K562 (cell line): ENCODE measurements around the gene PLCG2. TPM values are rescaled to one million over a fixed set of nuclear protein-coding genes. Genes with fewer than 3 reads are reported as not detected.

Experiments
- CBX3 ChIP-seq, 2 experiments: IDR thresholded peaks; 1 replicate in 1 of 2; 2 replicates in 1 of 2; pipeline ENCODE4 v1.6.1; 2012; ENCODE audit warnings: inconsistent platforms in 2 of 2, low read length in 2 of 2, borderline replicate concordance in 1 of 2, control low read depth in 1 of 2
- CBX5 ChIP-seq: IDR thresholded peaks from 2 replicates; pipeline ENCODE4 v1.6.1; 2014; ENCODE audit warnings: low read depth, borderline replicate concordance
- DIDO1 ChIP-seq: fragments of 450-650 bp; IDR thresholded peaks from 2 replicates; pipeline ENCODE4 v1.6.1; 2016; ENCODE audit warnings: low read depth, missing biosample characterization, missing genetic modification characterization
- EHMT2 ChIP-seq: fragments of 450-650 bp; IDR thresholded peaks from 2 replicates; pipeline ENCODE4 v1.6.1; 2018; ENCODE audit warnings: antibody characterized with exemption
- HEY1 ChIP-seq: fragments of 250-450 bp; sonication (Bioruptor Pico); IDR thresholded peaks from 2 replicates; pipeline ENCODE4 v1.5.0; 2020; ENCODE audit warnings: mild to moderate bottlenecking, moderate library complexity, borderline replicate concordance
- HINFP ChIP-seq: fragments of 450-650 bp; conservative IDR thresholded peaks from 2 replicates; pipeline ENCODE4 v1.6.1; 2016; ENCODE audit warnings: missing genetic modification characterization, low read depth, mild to moderate bottlenecking, control low read depth, missing compliant biosample characterization
- ILF3 ChIP-seq: fragments of 450-650 bp; IDR thresholded peaks from 2 replicates; pipeline ENCODE4 v1.6.1; 2018; ENCODE audit warnings: antibody characterized with exemption, mild to moderate bottlenecking, moderate library complexity, borderline replicate concordance
- IRF2 ChIP-seq: sonication (generic); formaldehyde crosslinking; IDR thresholded peaks from 2 replicates; pipeline ENCODE4 v1.8.1; 2022; ENCODE audit warnings: mild to moderate bottlenecking, missing genetic modification reagents
- L3MBTL2 ChIP-seq: fragments of 450-650 bp; IDR thresholded peaks from 2 replicates; pipeline ENCODE4 v1.6.1; 2016; ENCODE audit warnings: mild to moderate bottlenecking, moderate library complexity
- NRF1 ChIP-seq, 2 experiments: fragments of 450-650 bp; IDR thresholded peaks in 1 of 2; conservative IDR thresholded peaks in 1 of 2; 2 replicates each; pipeline ENCODE4 v1.6.1; 2014; ENCODE audit warnings: mild to moderate bottlenecking in 2 of 2
- POLR2AphosphoS2 ChIP-seq: IDR thresholded peaks from 2 replicates; pipeline ENCODE4 v1.6.1; 2012; ENCODE audit warnings: low read length, improper control_type of control experiment
- PPARD ChIP-seq: fragments of 250-450 bp; sonication (Bioruptor Pico); IDR thresholded peaks from 2 replicates; pipeline ENCODE4 v1.8.0; 2022; ENCODE audit warnings: inconsistent platforms, mild to moderate bottlenecking, moderate library complexity
- SNAPC5 ChIP-seq: fragments of 250-450 bp; sonication (Bioruptor Pico); IDR thresholded peaks from 2 replicates; pipeline ENCODE4 v1.8.0; 2021; ENCODE audit warnings: moderate library complexity, mild to moderate bottlenecking, inconsistent platforms
- TRIM28 ChIP-seq: fragments of 450-650 bp; IDR thresholded peaks from 2 replicates; pipeline ENCODE4 v1.6.1; 2017
- U2AF2 ChIP-seq: fragments of 200-400 bp; formaldehyde crosslinking; optimal IDR thresholded peaks from 2 replicates; pipeline ENCODE3; 2017; ENCODE audit warnings: low read depth, mild to moderate bottlenecking, low read length
- ZFP36 ChIP-seq: fragments of 150-350 bp; IDR thresholded peaks from 2 replicates; pipeline ENCODE4 v1.6.1; 2018; ENCODE audit warnings: low read length, low read depth; ENCODE audit not compliant: partially characterized antibody
- ZKSCAN3 ChIP-seq: fragments of 250-450 bp; sonication (Bioruptor Pico); IDR thresholded peaks from 2 replicates; pipeline ENCODE4 v1.4.0; 2020
- ZNF121 ChIP-seq: sonication (generic); formaldehyde crosslinking; conservative IDR thresholded peaks from 2 replicates; pipeline ENCODE4 v1.8.0; 2022; ENCODE audit warnings: missing genetic modification reagents
- ZNF165 ChIP-seq: fragments of 250-450 bp; sonication (Bioruptor Pico); IDR thresholded peaks from 2 replicates; pipeline ENCODE4 v1.4.0; 2020; ENCODE audit warnings: borderline replicate concordance
- ZNF232 ChIP-seq: sonication (generic); formaldehyde crosslinking; IDR thresholded peaks from 2 replicates; pipeline ENCODE4 v1.8.0; 2022; ENCODE audit warnings: mild to moderate bottlenecking, missing genetic modification reagents
- ZNF316 ChIP-seq: fragments of 450-650 bp; IDR thresholded peaks from 2 replicates; pipeline ENCODE4 v1.6.1; 2016
- ZNF644 ChIP-seq: fragments of 200-800 bp; sonication (Bioruptor generic); IDR thresholded peaks from 2 replicates; pipeline ENCODE4 v1.6.1; 2016; ENCODE audit warnings: low read depth, missing genetic modification characterization, missing compliant biosample characterization
- polyA plus RNA-seq, 8 experiments: library from polyadenylated mRNA; depleted of rRNA in 4 of 8; stranded (reverse) in 5 of 8; unstranded in 3 of 8; fragments of >200 nt; fragmentation: Nextera tagmentation in 2 of 8; fragmentation: Illumina TruSeq in 1 of 8; extraction: Ambion mirVana in 2 of 8; extraction: Trizol in 1 of 8; gene quantifications; 2 replicates each; pipeline versions ENCODE4 v1.2.1 to v1.2.3, GENCODE V29; 2011 to 2014; ENCODE audit warnings: inconsistent platforms in 1 of 8, missing spikeins in 1 of 8
- total RNA-seq, 7 experiments: library from RNA; depleted of rRNA in 6 of 7; stranded (reverse); fragments of >200 nt in 6 of 7; fragmentation: Illumina TruSeq in 2 of 7; extraction: Trizol in 2 of 7; gene quantifications; 2 replicates each; pipeline versions ENCODE4 v1.2.1 to v1.2.3, GENCODE V29; 2011 to 2021; ENCODE audit warnings: low replicate concordance in 1 of 7
- TF ChIP-seq, protein P1 (sequence below): IDR thresholded peaks from 2 replicates; pipeline ENCODE4 v1.6.1; 2011; ENCODE audit warnings: borderline replicate concordance, low read depth, mild to moderate bottlenecking, moderate library complexity, low read length; ENCODE audit not compliant: insufficient read depth, poor library complexity, severe bottlenecking
- TF ChIP-seq, protein P2 (sequence below): fragments of 250-450 bp; sonication (Bioruptor Pico); IDR thresholded peaks from 2 replicates; pipeline ENCODE4 v1.5.1; 2021; ENCODE audit warnings: mild to moderate bottlenecking
- TF ChIP-seq, protein P3 (sequence below): fragments of 450-650 bp; IDR thresholded peaks from 2 replicates; pipeline ENCODE4 v1.6.1; 2016; ENCODE audit warnings: low read depth, mild to moderate bottlenecking, moderate library complexity

The PLCG2 gene
- total and polyA plus RNA-seq, 9 of the 15 experiments (the other 6 are each of a cell fraction or from before 2014, with no cell fraction given), result 0.94 to 7.1 (median 3.1) TPM

GRCh38 chr16:82008957-82009592 is 230.0 kb downstream of the PLCG2 start (continued):
- TF ChIP-seq CBX5 (peak; percentile 83; the same call in 1 of the 2 replicates), ZNF644 (tag) (no peak), HEY1 (CRISPR knock-in tag) (no peak), IRF2 (CRISPR knock-in tag) (no peak), DIDO1 (tag) (no peak), SNAPC5 (no peak), ILF3 (no peak), ZNF165 (no peak), EHMT2 (no peak), ZNF232 (CRISPR knock-in tag) (no peak), ZNF121 (CRISPR knock-in tag) (no peak), L3MBTL2 (no peak), CBX3 (IDR thresholded peaks at IDR 0.05; ENCODE audit: borderline replicate concordance in 1 of 2, low read length in 2 of 2) (0 out of 3 replicates have a peak, but pooled peaks of 1 of the 2 experiments have one; percentile 22), ZNF316 (no peak), HINFP (no peak), POLR2AphosphoS2 (no peak), ZFP36 (peak; percentile 62), TRIM28 (peak; percentile 33; the same call in 1 of the 2 replicates), ZKSCAN3 (CRISPR knock-in tag) (no peak), U2AF2 (no peak), PPARD (CRISPR knock-in tag) (no peak), NRF1 (conservative IDR thresholded peaks at IDR 0.05 in 1 of 2, IDR thresholded peaks at IDR 0.05 in 1 of 2) (no peak)
- TF ChIP-seq, protein P1, sequence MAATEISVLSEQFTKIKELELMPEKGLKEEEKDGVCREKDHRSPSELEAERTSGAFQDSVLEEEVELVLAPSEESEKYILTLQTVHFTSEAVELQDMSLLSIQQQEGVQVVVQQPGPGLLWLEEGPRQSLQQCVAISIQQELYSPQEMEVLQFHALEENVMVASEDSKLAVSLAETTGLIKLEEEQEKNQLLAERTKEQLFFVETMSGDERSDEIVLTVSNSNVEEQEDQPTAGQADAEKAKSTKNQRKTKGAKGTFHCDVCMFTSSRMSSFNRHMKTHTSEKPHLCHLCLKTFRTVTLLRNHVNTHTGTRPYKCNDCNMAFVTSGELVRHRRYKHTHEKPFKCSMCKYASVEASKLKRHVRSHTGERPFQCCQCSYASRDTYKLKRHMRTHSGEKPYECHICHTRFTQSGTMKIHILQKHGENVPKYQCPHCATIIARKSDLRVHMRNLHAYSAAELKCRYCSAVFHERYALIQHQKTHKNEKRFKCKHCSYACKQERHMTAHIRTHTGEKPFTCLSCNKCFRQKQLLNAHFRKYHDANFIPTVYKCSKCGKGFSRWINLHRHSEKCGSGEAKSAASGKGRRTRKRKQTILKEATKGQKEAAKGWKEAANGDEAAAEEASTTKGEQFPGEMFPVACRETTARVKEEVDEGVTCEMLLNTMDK, result no peak
- TF ChIP-seq, protein P2, sequence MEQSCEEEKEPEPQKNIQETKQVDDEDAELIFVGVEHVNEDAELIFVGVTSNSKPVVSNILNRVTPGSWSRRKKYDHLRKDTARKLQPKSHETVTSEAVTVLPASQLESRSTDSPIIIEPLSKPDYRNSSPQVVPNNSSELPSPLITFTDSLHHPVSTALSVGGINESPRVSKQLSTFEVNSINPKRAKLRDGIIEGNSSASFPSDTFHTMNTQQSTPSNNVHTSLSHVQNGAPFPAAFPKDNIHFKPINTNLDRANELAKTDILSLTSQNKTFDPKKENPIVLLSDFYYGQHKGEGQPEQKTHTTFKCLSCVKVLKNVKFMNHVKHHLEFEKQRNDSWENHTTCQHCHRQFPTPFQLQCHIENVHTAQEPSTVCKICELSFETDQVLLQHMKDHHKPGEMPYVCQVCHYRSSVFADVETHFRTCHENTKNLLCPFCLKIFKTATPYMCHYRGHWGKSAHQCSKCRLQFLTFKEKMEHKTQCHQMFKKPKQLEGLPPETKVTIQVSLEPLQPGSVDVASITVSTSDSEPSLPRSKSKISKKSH (CRISPR knock-in tag), result 0 out of 2 replicates have a peak, but pooled peaks have one; percentile 63
- TF ChIP-seq, protein P3, sequence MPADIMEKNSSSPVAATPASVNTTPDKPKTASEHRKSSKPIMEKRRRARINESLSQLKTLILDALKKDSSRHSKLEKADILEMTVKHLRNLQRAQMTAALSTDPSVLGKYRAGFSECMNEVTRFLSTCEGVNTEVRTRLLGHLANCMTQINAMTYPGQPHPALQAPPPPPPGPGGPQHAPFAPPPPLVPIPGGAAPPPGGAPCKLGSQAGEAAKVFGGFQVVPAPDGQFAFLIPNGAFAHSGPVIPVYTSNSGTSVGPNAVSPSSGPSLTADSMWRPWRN, result no peak
